ENCODE data around the gene XDH. TPM values are rescaled to one million over a fixed set of nuclear protein-coding genes. Genes with fewer than 3 reads are reported as not detected.

The XDH gene
- total and polyA plus RNA-seq, 8 donors, result 0.14 to 1.3 (median 0.51) TPM

GRCh38 chr2:31347750-31348149 lies 66.8 kb downstream of the XDH start:
- Histone ChIP-seq H3K27me3 (no peaks in the 10 kb centered on the region), H3K4me3 (no peak overlapping the region), H3K9me3 (no peaks in the 10 kb centered on the region), H3K27ac (no peak overlapping the region), H3K36me3 (no peaks in the 10 kb centered on the region), H3K4me1 (no peaks in the 10 kb centered on the region)
- FAIRE-seq, result no peak
- ATAC-seq, result no peak
- intact Hi-C loops (cut with DNase I), result no loop called here
- DNase-seq, result no peak
- 74 to 81% methylated on average over 9 of the region's 9 CpGs for WGBS, 2 donors
- TF ChIP-seq CTCF (IDR thresholded peaks at IDR 0.05), result no peak

GRCh38 chr2:31347319-31347718 lies 67.2 kb downstream of the XDH start:
- no peak for TF ChIP-seq CTCF (IDR thresholded peaks at IDR 0.05)
- Histone ChIP-seq H3K4me1 (no peaks in the 10 kb centered on the region), H3K36me3 (no peaks in the 10 kb centered on the region), H3K4me3 (no peak overlapping the region), H3K9me3 (no peaks in the 10 kb centered on the region), H3K27me3 (no peaks in the 10 kb centered on the region), H3K27ac (no peak overlapping the region)
- no peak for ATAC-seq
- no peak for DNase-seq
- no peak for FAIRE-seq
- intact Hi-C loops (cut with DNase I), result no loop called here
- WGBS, 2 donors, result 82 to 84% methylated on average over 6 of the region's 6 CpGs

- ATAC-seq (no peak), DNase-seq (no peak), FAIRE-seq (no peak)
- H3K4me1 ChIP-seq, result no peaks in the 10 kb centered on the region
- no peaks in the 10 kb centered on the region for H3K36me3 ChIP-seq
- no peak overlapping the region for H3K4me3 ChIP-seq
- intact Hi-C loops (cut with DNase I), result no loop called here
- H3K27ac ChIP-seq, result no peak overlapping the region
- WGBS, 2 donors, result 67 to 74% methylated on average over 4 of the region's 4 CpGs
- no peaks in the 10 kb centered on the region for H3K9me3 ChIP-seq
- no peak for TF ChIP-seq CTCF (IDR thresholded peaks at IDR 0.05)
- H3K27me3 ChIP-seq, result no peaks in the 10 kb centered on the region
Observed at GRCh38 chr2:31344447-31344846, 70.1 kb downstream of the XDH start.

GRCh38 chr2:31341351-31341750 lies 73.2 kb downstream of the XDH start:
- Histone ChIP-seq H3K9me3 (no peaks in the 10 kb centered on the region), H3K36me3 (no peaks in the 10 kb centered on the region), H3K27ac (no peak overlapping the region), H3K4me1 (no peaks in the 10 kb centered on the region), H3K4me3 (no peak overlapping the region), H3K27me3 (no peaks in the 10 kb centered on the region)
- FAIRE-seq (no peak), DNase-seq (no peak), ATAC-seq (no peak)
- TF ChIP-seq CTCF (IDR thresholded peaks at IDR 0.05), result no peak
- intact Hi-C loops (cut with DNase I), result no loop called here
- 79 to 86% methylated on average over 6 of the region's 6 CpGs for WGBS, 2 donors

GRCh38 chr2:31339696-31340095 lies 74.8 kb downstream of the XDH start:
- DNase-seq, result no peak
- FAIRE-seq, result no peak
- Histone ChIP-seq H3K27me3 (no peaks in the 10 kb centered on the region), H3K36me3 (no peaks in the 10 kb centered on the region), H3K4me3 (no peak overlapping the region), H3K27ac (no peak overlapping the region), H3K4me1 (no peaks in the 10 kb centered on the region), H3K9me3 (no peaks in the 10 kb centered on the region)
- ATAC-seq, result no peak
- intact Hi-C loops (cut with DNase I), result loop anchor here in 1 of 3 donors (10.0 kb wide), 1 partner anchor 625 kb away; no protein-coding TSS in a partner anchor
- no peak for TF ChIP-seq CTCF (IDR thresholded peaks at IDR 0.05)
- WGBS, 2 donors, result 86 to 91% methylated on average over 9 of the region's 9 CpGs

Data from pancreas (tissue), 10 donors.